CD4-positive, alpha-beta T cell treated with Interleukin-10 for 1 hour (primary cell): ENCODE measurements around the gene TCEA2.
"Not testable (repeated sequence)": the region's sequence is repeated elsewhere in the genome, so short reads cannot be mapped to it uniquely, and the experiment has no call there.

Experiments
- DNase-seq: peaks from one replicate; pipeline ENCODE4 v3.0.0-alpha.2; 2020

Gene TCEA2

GRCh38 chr20:64111841-64112641 is 49.0 kb downstream of the TCEA2 start:
- no peak for DNase-seq

GRCh38 chr20:64112691-64113443 is 49.9 kb downstream of the TCEA2 start:
- no peak for DNase-seq

- no peak for DNase-seq
These were observed 50.4 kb downstream of the TCEA2 start for GRCh38 chr20:64113444-64113775.

GRCh38 chr20:64113796-64114355 is 50.9 kb downstream of the TCEA2 start:
- no peak for DNase-seq

GRCh38 chr20:64114356-64114971 is 51.5 kb downstream of the TCEA2 start:
- DNase-seq: no peak

GRCh38 chr20:64115171-64115911 is 52.3 kb downstream of the TCEA2 start:
- no peak for DNase-seq

GRCh38 chr20:64116016-64116415 is 53.0 kb downstream of the TCEA2 start:
- no peak for DNase-seq

GRCh38 chr20:64116541-64117431 is 53.8 kb downstream of the TCEA2 start:
- DNase-seq: no peak

- not testable (repeated sequence) for DNase-seq
These were observed 54.4 kb downstream of the TCEA2 start for GRCh38 chr20:64117432-64117777.

- DNase-seq: no peak
These were observed 56.3 kb downstream of the TCEA2 start for GRCh38 chr20:64119301-64119680.

GRCh38 chr20:64119681-64120341 is 56.8 kb downstream of the TCEA2 start:
- no peak for DNase-seq

- DNase-seq: no peak
These were observed 58.6 kb downstream of the TCEA2 start for GRCh38 chr20:64121586-64121985.
